HepG2 (cell line): Measurements from ENCODE around the gene ATXN1L. TPM values are rescaled to one million over a fixed set of nuclear protein-coding genes. Genes with fewer than 3 reads are reported as not detected.

Experiments
- CENPT ChIP-seq: sonication (generic); formaldehyde crosslinking; IDR thresholded peaks from 2 replicates; pipeline ENCODE4 v1.8.0; 2022; ENCODE audit warnings: low read depth, mild to moderate bottlenecking, moderate library complexity, missing genetic modification reagents
- IKZF4 ChIP-seq: sonication (generic); formaldehyde crosslinking; IDR thresholded peaks from 2 replicates; pipeline ENCODE4 v1.5.1; 2020; ENCODE audit warnings: borderline replicate concordance, mild to moderate bottlenecking, low read depth, missing genetic modification reagents; ENCODE audit errors: not compliant biosample characterization
- JUNB ChIP-seq: sonication (generic); formaldehyde crosslinking; IDR thresholded peaks from 2 replicates; pipeline ENCODE4 v1.8.0; 2022; ENCODE audit warnings: missing genetic modification reagents, mild to moderate bottlenecking, borderline replicate concordance
- KDM4B ChIP-seq: sonication (generic); formaldehyde crosslinking; IDR thresholded peaks from 2 replicates; pipeline ENCODE4 v1.4.0; 2020; ENCODE audit warnings: missing genetic modification reagents
- NFKBIZ ChIP-seq: IDR thresholded peaks from 2 replicates; pipeline ENCODE4 v1.6.1; 2018; ENCODE audit warnings: missing genetic modification reagents, missing compliant biosample characterization
- POLR2A ChIP-seq, 2 experiments: IDR thresholded peaks; 2 replicates each; pipeline ENCODE4 v1.6.1; 2011; ENCODE audit warnings: low read depth in 2 of 2, low read length in 2 of 2, mild to moderate bottlenecking in 1 of 2, moderate library complexity in 1 of 2; ENCODE audit not compliant: insufficient read depth in 1 of 2
- PRMT3 ChIP-seq: sonication (generic); formaldehyde crosslinking; IDR thresholded peaks from 2 replicates; pipeline ENCODE4 v1.8.1; 2022; ENCODE audit warnings: low read depth, mild to moderate bottlenecking, moderate library complexity, missing genetic modification reagents, borderline replicate concordance
- RXRB ChIP-seq: IDR thresholded peaks from 2 replicates; pipeline ENCODE4 v1.6.1; 2016; ENCODE audit warnings: borderline replicate concordance, missing genetic modification reagents, missing compliant biosample characterization
- ZFP37 ChIP-seq: sonication (generic); formaldehyde crosslinking; IDR thresholded peaks from 2 replicates; pipeline ENCODE4 v1.4.0; 2020; ENCODE audit warnings: missing genetic modification reagents, borderline replicate concordance
- ZNF768 ChIP-seq: sonication (generic); formaldehyde crosslinking; IDR thresholded peaks from 2 replicates; pipeline ENCODE4 v1.4.0; 2020; ENCODE audit warnings: missing genetic modification reagents
- ZNF788 ChIP-seq: sonication (generic); formaldehyde crosslinking; IDR thresholded peaks from 2 replicates; pipeline ENCODE4 v1.5.0; 2020; ENCODE audit warnings: mild to moderate bottlenecking, missing genetic modification reagents, borderline replicate concordance
- ZSCAN29 ChIP-seq: sonication (generic); formaldehyde crosslinking; conservative IDR thresholded peaks from 2 replicates; pipeline ENCODE4 v1.4.0; 2020; ENCODE audit warnings: mild to moderate bottlenecking, missing genetic modification reagents
- polyA plus RNA-seq, 8 experiments: library from polyadenylated mRNA; depleted of rRNA in 3 of 8; stranded (reverse) in 7 of 8; unstranded in 1 of 8; fragments of >200 nt; fragmentation: Illumina TruSeq in 4 of 8; extraction: Trizol in 4 of 8; gene quantifications; 2 replicates each; pipeline versions ENCODE4 v1.2.1 to v1.2.3, GENCODE V29; 2011 to 2016; ENCODE audit warnings: low read depth in 4 of 8, missing spikeins in 1 of 8, mixed read lengths in 1 of 8; ENCODE audit not compliant: insufficient read depth in 1 of 8
- total RNA-seq, 5 experiments: library from RNA; depleted of rRNA; stranded (reverse); fragments of >200 nt; fragmentation: Illumina TruSeq; extraction: Trizol; gene quantifications; 2 replicates each; pipeline ENCODE4 v1.2.3, GENCODE V29; 2016; ENCODE audit warnings: low read depth in 1 of 5
- TF ChIP-seq, protein P1 (sequence below): sonication (generic); formaldehyde crosslinking; IDR thresholded peaks from 2 replicates; pipeline ENCODE4 v1.4.0; 2020; ENCODE audit warnings: missing genetic modification reagents
- TF ChIP-seq, protein P2 (sequence below): IDR thresholded peaks from 2 replicates; pipeline ENCODE4 v1.6.1; 2016; ENCODE audit warnings: control low read depth
- TF ChIP-seq, protein P3 (sequence below): sonication (generic); formaldehyde crosslinking; IDR thresholded peaks from 2 replicates; pipeline ENCODE4 v1.4.0; 2020; ENCODE audit warnings: mild to moderate bottlenecking, missing genetic modification reagents, borderline replicate concordance

Gene ATXN1L
- total and polyA plus RNA-seq, 2 of the 13 experiments (the other 11 are each of a cell fraction or from before 2014, with no cell fraction given) = 20.0 to 22.4 TPM

DNA sequence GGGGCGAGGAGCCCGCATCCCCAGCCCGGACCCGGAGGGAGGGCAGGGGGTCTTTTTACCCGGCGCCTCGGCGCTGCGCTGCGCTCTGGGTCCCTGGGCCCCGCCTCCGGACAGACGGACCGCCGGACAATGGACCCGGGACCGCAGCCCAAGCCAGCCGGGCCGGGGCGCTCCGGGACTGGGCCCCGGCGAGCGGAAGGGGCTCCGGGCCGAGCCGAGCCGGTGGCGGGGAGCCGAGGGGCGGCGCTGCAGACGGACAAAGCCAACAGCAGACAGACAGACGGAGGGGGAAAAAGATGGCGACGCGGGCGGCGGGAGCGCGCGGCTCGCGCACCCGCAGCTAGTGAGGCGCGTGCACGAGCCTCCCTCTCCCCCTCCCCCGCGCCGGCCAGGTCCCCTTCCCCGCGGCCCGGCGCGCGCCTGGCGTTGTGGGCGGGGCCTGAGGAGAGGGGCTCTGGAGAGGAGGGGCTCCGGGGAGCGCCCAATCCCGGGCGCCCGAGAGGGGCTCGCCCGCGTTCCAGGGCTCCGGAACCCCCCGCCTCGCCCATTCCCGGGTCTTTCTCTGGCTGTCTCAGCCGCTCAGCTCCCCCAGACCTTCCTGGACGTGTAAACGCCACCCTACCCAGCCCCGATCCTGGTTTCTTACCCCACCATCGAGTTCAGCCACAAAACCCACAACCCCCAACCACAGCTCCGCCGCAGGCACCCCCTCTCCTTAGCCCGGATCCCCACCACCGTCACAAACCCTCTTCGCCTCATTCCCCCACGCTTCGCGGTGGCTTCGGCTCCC, 38.3 kb downstream of the ATXN1L start, which contains the start of gene ZNF821 (continued):
- TF ChIP-seq ZFP37 = 0 out of 2 replicates have a peak, but pooled peaks have one; percentile 5
- TF ChIP-seq ZSCAN29 (CRISPR knock-in tag) = peak; percentile 62; the same call in 1 of the 2 replicates
- TF ChIP-seq JUNB (CRISPR knock-in tag) = no peak
- 0 out of 2 replicates have a peak, but pooled peaks have one; percentile 18 for TF ChIP-seq CENPT (CRISPR knock-in tag)
- TF ChIP-seq, protein P1, sequence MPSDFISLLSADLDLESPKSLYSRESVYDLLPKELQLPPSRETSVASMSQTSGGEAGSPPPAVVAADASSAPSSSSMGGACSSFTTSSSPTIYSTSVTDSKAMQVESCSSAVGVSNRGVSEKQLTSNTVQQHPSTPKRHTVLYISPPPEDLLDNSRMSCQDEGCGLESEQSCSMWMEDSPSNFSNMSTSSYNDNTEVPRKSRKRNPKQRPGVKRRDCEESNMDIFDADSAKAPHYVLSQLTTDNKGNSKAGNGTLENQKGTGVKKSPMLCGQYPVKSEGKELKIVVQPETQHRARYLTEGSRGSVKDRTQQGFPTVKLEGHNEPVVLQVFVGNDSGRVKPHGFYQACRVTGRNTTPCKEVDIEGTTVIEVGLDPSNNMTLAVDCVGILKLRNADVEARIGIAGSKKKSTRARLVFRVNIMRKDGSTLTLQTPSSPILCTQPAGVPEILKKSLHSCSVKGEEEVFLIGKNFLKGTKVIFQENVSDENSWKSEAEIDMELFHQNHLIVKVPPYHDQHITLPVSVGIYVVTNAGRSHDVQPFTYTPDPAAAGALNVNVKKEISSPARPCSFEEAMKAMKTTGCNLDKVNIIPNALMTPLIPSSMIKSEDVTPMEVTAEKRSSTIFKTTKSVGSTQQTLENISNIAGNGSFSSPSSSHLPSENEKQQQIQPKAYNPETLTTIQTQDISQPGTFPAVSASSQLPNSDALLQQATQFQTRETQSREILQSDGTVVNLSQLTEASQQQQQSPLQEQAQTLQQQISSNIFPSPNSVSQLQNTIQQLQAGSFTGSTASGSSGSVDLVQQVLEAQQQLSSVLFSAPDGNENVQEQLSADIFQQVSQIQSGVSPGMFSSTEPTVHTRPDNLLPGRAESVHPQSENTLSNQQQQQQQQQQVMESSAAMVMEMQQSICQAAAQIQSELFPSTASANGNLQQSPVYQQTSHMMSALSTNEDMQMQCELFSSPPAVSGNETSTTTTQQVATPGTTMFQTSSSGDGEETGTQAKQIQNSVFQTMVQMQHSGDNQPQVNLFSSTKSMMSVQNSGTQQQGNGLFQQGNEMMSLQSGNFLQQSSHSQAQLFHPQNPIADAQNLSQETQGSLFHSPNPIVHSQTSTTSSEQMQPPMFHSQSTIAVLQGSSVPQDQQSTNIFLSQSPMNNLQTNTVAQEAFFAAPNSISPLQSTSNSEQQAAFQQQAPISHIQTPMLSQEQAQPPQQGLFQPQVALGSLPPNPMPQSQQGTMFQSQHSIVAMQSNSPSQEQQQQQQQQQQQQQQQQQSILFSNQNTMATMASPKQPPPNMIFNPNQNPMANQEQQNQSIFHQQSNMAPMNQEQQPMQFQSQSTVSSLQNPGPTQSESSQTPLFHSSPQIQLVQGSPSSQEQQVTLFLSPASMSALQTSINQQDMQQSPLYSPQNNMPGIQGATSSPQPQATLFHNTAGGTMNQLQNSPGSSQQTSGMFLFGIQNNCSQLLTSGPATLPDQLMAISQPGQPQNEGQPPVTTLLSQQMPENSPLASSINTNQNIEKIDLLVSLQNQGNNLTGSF (CRISPR knock-in tag) = 0 out of 2 replicates have a peak, but pooled peaks have one; percentile 12
- TF ChIP-seq ZNF788 (CRISPR knock-in tag) = no peak
- peak; percentile 9 for TF ChIP-seq IKZF4 (CRISPR knock-in tag)
- no peak for TF ChIP-seq NFKBIZ
- peak; percentile 37; the same call in 1 of the 2 replicates for TF ChIP-seq PRMT3
- TF ChIP-seq, protein P2, sequence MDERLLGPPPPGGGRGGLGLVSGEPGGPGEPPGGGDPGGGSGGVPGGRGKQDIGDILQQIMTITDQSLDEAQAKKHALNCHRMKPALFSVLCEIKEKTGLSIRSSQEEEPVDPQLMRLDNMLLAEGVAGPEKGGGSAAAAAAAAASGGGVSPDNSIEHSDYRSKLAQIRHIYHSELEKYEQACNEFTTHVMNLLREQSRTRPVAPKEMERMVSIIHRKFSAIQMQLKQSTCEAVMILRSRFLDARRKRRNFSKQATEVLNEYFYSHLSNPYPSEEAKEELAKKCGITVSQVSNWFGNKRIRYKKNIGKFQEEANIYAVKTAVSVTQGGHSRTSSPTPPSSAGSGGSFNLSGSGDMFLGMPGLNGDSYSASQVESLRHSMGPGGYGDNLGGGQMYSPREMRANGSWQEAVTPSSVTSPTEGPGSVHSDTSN (CRISPR knock-in tag) = no peak
- peak; percentile 33; the same call in 1 of the 2 replicates for TF ChIP-seq ZNF768 (CRISPR knock-in tag)
- peak in 1 of 2 experiments; percentile 56; a peak in 3 of 4 replicates for TF ChIP-seq POLR2A (IDR thresholded peaks at IDR 0.05; ENCODE audit: insufficient read depth in 1 of 2, low read depth in 2 of 2, low read length in 2 of 2)
- TF ChIP-seq KDM4B (CRISPR knock-in tag) = no peak
- no peak for TF ChIP-seq RXRB (CRISPR knock-in tag)
- TF ChIP-seq, protein P3, sequence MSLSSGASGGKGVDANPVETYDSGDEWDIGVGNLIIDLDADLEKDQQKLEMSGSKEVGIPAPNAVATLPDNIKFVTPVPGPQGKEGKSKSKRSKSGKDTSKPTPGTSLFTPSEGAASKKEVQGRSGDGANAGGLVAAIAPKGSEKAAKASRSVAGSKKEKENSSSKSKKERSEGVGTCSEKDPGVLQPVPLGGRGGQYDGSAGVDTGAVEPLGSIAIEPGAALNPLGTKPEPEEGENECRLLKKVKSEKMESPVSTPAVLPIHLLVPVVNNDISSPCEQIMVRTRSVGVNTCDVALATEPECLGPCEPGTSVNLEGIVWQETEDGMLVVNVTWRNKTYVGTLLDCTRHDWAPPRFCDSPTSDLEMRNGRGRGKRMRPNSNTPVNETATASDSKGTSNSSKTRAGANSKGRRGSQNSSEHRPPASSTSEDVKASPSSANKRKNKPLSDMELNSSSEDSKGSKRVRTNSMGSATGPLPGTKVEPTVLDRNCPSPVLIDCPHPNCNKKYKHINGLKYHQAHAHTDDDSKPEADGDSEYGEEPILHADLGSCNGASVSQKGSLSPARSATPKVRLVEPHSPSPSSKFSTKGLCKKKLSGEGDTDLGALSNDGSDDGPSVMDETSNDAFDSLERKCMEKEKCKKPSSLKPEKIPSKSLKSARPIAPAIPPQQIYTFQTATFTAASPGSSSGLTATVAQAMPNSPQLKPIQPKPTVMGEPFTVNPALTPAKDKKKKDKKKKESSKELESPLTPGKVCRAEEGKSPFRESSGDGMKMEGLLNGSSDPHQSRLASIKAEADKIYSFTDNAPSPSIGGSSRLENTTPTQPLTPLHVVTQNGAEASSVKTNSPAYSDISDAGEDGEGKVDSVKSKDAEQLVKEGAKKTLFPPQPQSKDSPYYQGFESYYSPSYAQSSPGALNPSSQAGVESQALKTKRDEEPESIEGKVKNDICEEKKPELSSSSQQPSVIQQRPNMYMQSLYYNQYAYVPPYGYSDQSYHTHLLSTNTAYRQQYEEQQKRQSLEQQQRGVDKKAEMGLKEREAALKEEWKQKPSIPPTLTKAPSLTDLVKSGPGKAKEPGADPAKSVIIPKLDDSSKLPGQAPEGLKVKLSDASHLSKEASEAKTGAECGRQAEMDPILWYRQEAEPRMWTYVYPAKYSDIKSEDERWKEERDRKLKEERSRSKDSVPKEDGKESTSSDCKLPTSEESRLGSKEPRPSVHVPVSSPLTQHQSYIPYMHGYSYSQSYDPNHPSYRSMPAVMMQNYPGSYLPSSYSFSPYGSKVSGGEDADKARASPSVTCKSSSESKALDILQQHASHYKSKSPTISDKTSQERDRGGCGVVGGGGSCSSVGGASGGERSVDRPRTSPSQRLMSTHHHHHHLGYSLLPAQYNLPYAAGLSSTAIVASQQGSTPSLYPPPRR = peak; percentile 55
